Suppressor macrophage treated with lipopolysaccharide for 1 hour (primary cell): ENCODE measurements around the gene UBN1.

ENCODE experiments used
- DNase-seq, 3 donors: peaks; one replicate each; pipeline ENCODE4 v3.0.0-alpha.2; 2020 to 2022

The UBN1 gene

GRCh38 chr16:4860727-4861342 lies 13.6 kb downstream of the UBN1 start:
- no peak for DNase-seq

DNA sequence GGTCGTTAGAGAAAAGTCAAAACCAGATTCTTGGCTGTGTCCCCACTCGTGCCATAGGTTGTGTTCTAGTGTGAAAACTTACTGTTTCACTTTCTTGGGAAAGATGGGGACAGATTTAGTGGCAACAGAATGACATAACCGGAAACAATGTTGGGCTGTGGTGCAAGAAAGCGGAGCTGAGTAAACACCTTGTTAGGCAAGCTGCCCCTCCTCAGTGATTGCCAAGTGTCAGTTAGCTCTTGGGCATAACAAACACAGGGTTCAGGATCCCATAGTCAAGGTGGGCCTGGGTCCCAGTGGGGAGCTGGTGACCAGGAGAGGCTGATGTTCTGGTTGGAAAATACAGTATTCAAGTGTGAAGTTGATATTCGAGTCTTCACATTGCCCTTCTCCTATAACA lies 15.4 kb downstream of the UBN1 start:
- DNase-seq = peak in 2 of 3 donors; percentile 7 to 8

- no peak for DNase-seq
Observed at GRCh38 chr16:4864728-4865127, 17.4 kb downstream of the UBN1 start.

DNA sequence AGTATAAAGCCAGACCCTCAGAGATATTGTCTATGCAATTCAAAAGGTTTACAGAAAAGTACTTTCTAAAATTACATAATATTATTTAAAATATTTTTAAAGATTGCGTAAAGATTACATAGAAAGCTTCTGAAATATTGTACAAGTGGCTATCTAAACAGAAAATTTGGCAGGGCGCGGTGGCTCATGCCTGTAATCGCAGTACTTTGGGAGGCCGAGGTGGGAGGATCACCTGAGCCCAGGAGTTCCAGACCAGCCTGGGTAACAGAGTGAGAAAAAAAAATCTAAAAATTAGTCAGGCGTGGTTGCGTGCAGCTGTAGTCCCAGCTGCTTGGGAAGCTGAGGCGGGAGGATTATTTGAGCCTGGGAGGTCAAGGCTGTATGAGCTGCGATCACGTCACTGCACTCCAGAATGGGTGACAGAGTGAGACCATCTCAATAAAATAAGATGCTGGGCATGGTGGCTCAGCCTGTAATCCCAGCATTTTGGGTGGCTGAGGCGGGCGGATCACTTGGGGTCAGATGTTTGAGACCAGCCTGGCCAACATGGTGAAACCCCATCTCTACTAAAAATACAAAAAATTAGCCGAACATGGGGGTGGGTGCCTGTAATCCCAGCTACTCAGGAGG lies 18.1 kb downstream of the UBN1 start:
- no peak for DNase-seq

- no peak for DNase-seq
Observed at GRCh38 chr16:4866586-4866985, 19.3 kb downstream of the UBN1 start.

DNA sequence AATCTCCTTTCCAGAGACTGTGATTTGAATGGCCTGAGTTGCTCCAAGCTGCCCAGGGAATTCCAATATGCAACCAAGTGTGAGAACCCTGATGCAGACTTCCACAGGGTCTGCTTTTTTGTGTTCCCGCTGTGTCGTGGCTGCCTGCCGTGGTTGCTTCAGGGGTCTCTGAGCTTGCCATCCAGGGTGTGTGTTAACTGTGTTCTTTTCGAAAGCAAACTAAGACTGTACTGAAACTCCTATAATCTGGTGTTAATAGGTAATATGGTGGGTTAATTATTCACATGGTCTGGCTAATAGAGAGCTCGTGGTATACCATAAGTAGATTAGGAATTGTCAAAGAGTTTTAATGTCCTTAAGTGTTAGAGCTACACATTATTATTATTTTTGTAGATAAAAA lies 20.7 kb downstream of the UBN1 start:
- no peak for DNase-seq

DNA sequence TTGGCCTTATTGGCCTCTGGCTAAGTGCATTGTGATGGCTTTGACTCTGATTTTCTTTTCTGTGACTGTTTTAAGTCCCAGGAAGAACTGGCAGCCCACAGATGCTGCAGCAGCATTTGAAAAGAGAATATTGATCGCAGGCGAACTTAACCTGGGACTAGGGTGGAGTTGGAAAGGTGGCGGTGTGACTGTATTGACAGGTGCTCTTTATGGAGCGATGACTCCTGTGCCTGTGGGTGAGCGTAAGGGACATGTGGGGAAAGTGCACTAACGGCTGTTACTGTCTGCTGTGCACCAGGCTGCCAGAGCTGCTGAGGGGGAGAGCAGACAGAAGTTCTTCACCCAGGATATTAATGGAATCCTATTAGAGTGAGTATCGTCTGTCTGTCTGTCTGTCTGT lies 21.3 kb downstream of the UBN1 start:
- DNase-seq = no peak

DNA sequence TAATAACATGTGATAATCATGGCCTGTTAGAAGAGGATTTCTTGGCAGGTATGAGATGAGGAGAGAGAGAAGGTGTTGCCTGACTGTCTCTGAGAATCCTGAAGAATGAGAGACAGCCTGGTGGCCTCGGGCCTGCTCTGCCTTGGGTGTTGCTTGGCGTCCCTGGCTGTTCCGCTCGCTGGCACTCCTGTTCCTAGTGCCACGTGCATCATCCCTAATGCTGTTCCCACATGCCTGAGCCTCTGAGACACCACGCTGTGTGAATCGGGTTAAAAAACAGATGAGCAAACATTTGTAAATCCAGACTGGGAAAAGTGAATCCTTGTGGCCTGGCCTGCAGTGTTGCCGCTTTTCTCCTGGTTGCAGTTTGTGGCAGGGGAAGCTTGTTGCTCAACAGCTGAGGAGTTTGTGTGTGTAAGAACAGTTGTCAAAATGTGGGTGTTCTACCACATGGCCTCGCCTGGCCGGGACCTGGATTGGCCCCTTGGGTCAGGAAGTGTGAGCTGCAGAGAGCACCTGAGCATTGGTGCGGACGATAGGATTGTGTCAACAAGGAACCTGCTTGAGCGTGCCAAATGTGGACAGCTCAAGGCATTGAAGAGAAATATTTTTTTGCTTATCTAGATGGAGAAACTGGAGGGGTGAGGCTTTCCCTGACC lies 22.0 kb downstream of the UBN1 start:
- DNase-seq = no peak

DNA sequence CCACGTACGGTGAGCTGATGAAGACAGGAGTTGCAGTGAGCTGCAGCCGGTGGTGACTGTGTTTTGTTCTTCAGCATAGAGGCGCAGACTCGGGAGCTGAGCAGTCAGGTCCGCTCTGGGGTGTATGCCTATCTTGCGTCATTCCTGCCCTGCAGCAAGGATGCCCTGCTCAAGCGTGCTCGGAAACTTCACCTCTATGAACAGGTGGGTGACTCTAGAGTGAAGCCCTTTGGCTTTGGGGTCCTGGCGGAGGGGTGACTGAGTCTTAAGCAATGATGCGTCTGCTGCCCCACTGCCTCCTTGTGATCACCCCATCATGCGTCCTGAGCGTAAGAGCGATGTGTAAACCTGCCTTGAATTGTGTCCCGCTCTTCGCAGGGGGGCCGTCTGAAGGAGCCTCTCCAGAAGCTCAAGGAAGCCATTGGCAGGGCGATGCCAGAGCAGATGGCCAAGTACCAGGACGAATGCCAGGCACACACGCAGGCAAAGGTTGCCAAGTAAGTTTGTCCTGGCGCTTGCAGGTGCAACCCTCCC lies 22.9 kb downstream of the UBN1 start:
- DNase-seq = no peak

- DNase-seq = no peak
Observed at GRCh38 chr16:4871071-4871470, 23.8 kb downstream of the UBN1 start.

DNA sequence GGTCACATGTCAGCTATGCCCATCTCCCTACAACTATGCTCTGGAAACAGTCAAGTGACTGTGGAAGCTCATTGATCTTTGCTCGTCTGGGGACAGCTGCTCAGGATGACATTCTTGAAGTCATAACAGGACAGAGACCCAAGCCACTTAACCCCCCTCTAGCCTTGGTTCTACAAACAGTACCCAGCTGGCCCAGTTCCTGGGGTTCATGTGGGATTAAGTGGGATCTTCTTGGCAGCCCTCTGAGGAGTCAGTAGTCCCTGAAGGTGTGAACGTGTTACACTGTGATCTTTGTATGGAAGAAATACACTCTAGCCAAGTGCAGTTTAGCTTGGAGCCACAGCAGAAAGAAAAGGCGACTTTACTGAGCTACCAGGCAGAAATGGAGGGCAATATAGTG lies 25.8 kb downstream of the UBN1 start:
- DNase-seq = no peak

DNA sequence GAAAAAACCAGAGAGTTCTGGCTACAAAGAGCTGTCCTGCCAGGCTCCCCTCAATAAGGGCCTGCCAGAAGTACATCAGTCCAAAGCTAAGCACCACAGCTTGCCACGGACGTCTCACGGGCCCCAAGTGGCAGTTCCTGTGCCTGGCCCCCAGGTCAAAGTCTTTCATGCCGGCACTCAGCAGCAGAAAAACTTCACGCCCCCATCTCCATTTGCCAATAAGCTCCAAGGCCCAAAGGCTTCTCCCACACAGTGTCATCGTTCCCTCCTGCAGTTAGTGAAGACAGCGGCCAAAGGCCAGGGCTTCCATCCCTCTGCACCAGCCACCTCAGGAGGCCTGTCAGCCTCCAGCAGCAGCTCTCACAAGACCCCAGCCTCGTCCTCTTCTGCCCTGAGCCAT lies 27.4 kb downstream of the UBN1 start:
- no peak for DNase-seq

DNA sequence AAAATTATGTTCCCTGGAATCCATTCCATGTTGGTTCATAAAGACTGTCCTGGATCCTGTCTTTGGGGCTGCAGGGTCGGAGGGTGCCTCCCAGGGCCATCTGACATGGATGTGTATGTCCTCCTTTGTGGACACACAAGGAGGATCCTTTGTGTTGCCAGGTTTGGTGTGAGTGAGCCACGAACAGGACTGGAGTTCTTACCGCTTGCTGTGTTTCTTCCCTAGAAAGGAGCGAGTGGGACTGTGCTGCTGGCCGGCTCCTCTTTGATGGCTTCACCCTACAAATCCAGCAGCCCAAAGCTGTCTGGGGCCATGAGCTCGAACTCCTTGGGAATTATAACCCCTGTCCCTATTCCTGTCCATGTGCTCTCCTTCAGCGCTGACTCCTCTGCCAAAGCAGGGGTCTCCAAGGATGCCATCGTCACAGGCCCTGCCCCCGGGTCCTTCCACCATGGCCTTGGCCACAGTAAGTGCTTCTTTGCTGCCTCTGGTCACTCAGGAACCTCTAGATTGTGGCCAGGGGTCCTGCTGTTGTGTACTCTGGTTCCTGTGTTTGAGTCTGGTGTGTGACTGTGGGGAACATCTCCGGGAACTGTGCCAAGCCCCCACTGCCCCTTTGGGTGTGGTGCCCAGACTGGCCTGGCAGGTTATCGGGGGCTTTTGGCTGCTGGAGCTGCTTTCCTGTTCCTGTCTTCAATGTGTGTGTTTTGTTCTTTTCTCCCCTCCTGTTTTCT lies 29.5 kb downstream of the UBN1 start:
- no peak for DNase-seq

DNA sequence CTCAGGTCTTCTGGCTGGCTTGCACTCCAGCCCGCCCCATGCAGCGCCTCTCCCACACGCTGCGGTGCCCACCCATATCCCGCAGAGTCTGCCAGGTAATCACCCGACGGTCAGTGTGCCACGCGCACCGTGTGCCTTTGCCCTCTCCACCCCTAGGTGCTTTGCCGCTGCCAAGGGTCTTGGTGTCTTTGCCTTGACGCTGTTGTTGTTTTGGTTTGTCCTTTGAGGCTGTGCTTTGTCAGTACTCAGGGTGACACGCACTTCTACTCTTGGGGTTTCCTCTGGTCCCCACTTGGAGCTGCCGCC lies 30.1 kb downstream of the UBN1 start:
- no peak for DNase-seq

DNA sequence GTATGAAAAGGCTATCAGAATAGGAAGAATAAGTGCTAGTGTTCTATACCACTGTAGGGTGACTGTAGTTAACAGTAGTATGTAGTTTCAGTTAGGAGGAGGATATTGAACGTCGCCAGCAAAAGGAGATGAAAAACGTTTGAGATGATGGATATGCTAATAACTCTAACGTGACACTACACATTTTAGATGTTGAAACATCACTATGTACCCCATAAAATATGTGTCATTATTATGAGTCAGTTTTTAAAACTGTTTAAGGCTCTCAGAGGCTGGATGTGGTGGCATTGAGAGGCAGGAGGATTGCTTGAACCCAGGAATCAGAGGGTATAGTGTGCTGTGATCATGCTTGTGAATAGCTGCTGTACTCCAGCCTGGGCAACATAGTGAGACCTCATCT lies 31.8 kb downstream of the UBN1 start:
- DNase-seq = no peak

- no peak for DNase-seq
Observed at GRCh38 chr16:4880006-4880580, 32.8 kb downstream of the UBN1 start.

- no peak for DNase-seq
Observed at GRCh38 chr16:4882000-4882632, 34.8 kb downstream of the UBN1 start.

DNA sequence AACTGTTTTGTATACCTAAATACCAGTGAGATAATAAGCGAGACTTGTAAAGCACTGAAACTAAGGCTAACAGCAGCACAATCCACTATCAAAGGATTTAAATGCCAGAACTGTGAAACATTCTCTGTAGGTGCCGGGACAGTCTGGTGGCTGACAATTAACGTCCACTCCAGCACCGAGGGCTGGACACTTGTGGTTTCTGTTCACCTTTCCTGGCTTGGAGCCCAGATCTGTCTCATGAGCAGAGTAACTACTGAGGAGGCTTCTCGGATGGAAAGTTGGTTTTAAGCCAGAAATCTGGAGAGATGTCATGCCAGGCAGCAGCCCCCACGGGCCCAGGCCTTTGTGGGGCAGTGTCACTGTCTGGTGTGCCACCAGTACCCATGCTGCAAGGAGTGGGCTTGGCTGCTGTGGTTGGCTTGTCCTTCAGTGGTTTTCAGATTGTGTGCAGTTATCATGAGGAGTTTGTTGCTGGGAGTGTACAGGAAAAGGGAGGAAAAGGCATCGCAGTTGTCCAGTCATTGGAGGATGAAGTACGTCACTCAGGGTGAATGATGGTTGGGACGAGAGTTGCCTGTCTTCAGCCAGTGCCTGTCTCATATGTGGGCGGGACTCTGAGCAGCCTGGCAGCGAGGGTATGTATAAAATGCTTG lies 35.5 kb downstream of the UBN1 start:
- DNase-seq = no peak

DNA sequence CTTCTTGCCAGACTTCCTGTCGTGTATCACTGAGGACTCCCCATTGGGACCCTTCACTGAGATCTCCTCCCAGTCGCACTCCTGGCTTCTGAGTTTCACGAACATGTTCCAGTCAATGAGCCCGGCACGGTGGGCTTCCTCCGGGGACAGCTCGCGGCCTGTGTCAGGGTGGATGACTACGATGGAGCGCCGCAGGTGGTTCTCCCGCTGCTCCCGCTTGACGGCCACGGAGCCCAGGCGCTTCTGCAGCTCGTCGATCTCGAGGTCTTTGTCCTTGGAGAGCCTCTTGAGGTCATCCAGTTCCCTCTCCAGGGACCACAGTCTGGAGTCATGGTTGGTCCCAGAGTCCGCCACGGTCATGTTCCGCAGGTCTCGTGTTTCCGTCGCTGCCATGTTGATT lies 36.2 kb downstream of the UBN1 start:
- DNase-seq = no peak

GRCh38 chr16:4884209-4884608 lies 36.9 kb downstream of the UBN1 start:
- no peak for DNase-seq

DNA sequence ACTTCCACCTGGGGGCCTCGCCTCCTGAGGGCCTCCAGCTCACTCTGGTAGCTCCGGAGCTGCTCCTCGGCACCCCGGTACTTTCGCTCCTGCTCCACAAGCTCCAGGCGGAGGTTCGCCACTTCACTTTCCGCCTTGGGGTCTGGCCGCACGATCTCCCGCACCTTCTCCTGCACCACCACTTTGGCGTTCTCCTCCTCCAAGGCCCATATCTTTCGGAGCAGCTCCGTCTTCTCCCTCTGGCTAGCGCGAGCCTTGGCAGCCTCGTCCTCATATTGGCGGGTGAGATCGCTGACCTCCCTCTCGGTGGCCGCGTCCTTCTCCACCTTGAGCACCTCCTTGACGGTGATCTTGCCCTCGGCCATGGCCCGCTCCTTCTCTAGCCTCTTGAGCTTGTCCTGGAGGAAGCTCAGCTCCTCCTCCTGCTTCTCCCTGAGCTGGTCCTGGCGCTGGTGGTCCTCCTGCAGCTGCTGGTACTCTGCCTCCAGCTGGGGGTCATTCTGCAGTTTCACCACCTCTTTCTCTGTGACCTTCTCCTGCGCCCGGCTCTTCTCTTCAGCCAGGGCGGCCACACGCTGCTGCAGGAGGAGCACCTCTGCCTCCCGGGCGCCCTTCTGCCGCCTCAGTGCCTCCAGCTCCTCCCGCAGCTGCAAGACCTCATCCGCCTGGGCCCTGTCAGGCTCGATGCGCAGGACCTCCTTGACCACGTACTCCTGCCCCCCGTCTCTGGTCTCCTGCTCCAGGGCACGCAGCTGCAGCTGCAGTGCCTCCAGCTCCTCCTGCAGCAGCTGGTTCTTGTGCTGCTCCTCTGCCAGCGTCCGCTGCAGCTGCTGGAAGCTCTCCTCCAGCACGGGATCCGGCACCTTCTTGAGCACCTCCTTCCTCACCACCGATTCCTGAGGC lies 37.9 kb downstream of the UBN1 start:
- DNase-seq = no peak
